HG02973 (cell line): ENCODE results near the gene DEDD2.

Experiments used
- ATAC-seq: cut with Tn5 transposase; IDR thresholded peaks from one replicate; pipeline ENCODE4 v1.9.1; 2021; ENCODE audit warnings: moderate library complexity; ENCODE audit not compliant: unreplicated experiment

Gene DEDD2

DNA sequence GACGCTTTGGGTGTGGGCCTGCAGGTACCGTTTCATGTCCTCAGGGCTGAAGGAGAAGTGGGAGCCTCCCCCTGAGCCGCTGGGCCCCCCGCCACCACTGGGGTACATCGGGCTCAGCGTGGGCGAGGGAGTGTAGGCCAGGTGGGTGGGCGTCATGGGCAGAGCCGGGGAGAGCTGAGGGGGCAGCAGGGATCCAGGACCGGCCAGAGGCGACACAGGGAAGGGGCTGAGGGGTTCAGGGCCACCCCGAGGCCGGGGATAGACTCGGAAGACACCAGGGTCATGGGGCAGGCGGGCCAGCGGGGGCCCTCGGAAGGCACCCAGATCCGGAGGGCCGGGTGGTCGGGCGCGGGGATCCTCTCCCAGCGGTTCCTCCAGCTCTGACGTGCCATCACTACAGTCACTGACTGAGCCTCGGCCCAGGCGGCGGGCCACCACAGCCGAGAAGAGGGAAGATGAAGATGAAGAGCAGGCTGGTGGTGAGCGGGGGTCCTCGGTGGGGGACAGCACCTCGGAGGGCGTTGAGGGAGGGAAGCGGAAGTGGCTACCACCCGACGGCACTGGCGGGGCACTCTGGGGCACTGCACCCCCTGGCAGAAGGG lies 31.8 kb upstream of the DEDD2 start:
- ATAC-seq, result no peak

DNA sequence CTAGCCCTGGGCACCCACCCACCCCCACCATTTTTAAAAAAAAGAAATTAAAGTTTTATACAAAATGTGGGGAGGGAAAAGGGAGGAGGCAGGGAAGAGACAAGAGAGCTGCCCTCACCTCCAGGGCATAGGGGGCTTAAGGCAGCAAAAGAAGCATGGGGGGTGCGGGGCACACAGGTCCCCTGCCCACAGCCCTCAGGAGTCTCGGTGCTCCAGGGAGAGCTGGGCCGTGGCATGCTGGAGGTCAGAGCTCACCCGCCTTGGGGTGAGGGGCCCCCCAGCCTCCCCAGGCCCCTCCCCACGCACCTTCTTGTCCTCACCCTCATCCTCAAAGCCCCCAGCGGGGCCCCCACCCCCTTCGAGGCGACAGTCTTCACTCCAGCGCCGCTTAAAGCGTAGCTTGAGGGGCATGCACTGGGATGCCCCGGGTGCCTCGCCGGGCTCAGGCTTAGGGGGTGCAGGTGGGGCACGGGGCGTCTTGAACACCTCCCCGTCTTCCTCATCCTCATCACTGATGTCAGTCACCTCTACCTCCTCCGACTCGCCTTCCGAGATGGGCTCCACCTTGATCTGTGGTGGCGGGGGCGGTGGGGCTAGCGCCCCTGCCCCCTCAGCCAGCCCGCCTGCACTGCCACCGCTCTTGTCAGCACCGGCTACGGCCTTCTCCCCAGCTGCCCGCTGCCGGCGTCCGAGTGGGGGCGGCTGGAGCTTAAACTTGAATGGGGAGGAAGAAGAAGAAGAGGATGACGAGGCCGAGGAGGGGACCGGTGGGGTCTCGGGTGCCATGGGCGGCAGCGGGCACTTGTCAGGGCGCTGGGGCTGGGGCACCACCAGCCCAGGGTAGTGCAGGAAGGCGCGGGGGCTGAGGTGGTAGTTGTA lies 31.0 kb upstream of the DEDD2 start:
- ATAC-seq, result no peak

DNA sequence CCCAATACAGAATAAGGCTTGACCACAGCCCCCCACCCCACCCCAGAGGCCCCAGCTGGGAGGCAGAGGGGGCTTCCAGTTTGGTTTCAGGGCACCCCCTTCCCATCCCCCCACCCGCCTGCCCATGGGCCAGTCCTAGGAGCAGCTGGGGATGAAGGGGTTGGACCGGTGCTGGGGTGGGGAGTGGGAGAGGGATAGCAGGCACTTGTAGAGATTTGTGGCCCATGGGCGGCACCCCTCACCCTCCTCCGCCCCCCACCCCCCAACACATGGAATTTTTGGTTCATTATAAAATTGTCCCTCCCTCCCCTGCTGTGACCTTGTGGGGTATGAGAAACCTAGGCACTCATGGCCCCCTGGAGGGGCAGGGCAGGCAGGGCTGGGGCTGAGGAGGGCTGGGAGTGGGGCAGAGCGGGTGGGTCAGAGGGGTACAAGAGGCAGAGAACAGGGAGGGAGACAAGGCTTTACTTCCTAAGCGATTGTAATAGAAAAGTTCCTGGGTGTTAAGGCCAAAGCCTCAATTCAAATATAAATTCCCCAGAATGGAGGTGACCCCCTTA lies 30.2 kb upstream of the DEDD2 start:
- no peak for ATAC-seq

DNA sequence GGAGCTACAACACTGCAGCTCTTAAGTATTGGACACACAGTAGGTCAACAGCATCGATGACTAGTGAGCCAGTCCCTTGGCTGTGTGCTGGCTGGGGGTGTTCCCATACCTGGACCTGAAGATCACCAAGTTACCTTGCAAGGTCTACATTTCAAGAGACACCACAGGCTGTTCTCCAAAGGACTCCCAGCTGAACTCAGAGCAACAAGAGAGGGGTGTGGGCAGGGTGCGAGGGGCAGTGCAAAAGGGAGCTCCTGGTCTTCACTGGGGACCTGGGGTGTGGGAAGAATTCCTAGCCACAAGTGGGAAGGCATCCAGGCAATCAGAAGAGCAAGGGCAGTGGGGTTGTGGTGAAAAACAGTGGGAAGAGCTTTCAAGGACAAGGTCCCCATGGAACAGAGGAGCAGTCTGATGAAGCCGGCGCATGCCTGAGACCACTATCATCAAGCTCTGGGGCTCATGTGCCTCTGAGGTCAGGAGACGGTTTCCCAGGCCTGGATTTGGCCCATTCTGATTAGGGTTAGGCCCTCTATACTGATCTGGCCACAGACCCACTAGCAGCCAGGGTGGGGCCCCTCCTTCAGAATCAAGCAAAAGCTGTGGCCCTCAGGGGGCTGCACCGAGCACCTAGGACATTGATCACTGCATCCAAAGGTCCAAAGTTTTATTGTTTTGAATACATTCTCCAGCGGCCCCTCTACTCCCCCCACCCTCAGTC lies 29.6 kb upstream of the DEDD2 start:
- ATAC-seq, result no peak

DNA sequence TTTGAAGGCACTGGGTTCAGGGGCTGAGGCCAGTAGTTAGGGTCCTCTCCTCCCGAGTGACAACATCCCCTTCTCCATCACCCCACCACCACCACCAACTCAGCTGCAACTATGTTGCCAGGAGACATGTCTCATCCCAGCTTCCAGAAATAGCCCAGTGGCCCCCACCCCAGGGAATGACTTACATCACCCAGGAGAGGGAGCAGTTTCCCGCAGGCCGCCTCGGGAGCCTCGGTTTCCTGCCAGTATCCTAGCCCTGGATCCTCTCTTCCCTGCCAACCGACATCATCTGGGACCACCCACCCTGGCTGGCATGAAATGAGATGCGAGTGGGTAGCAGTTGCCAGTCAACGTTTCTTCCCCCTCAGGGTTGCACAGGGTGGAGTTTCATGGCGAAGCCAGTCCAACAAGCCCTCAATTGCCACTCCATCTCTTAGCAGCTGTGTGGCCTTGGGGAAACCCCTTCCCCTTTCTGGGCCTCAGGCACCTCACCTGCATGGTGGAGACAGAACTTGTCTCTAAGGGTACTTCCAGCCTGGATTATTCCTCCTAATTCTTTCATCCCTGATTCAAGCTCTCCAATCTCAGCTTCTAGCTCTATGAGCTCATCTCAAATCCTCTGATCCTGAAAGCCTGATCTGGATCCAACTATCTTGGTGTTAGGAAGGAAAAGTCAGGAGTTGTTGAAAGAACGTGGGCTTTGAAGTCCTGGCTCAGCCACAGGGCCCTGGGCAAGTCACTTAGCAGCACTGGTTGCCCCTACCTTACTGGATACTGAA lies 28.9 kb upstream of the DEDD2 start:
- ATAC-seq, result no peak

DNA sequence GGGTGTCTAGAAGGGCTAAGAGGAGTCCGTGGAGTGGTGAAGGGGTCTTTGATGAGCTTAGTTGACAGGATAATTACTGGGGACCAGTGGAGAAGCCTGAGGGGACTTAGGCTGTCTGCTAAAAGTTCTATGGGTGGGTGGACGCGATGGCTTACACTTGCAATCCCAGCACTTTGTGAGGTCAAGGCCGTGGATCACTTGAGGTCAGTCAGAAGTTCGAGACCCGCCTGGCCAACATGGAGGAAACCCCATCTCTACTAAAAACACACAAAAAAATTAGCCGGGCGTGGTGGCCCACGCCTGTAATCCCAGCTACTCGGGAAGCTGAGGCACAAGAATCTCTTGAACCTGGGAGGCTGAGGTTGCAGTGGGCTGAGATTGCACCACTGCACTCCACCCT lies 27.8 kb upstream of the DEDD2 start:
- ATAC-seq, result no peak

DNA sequence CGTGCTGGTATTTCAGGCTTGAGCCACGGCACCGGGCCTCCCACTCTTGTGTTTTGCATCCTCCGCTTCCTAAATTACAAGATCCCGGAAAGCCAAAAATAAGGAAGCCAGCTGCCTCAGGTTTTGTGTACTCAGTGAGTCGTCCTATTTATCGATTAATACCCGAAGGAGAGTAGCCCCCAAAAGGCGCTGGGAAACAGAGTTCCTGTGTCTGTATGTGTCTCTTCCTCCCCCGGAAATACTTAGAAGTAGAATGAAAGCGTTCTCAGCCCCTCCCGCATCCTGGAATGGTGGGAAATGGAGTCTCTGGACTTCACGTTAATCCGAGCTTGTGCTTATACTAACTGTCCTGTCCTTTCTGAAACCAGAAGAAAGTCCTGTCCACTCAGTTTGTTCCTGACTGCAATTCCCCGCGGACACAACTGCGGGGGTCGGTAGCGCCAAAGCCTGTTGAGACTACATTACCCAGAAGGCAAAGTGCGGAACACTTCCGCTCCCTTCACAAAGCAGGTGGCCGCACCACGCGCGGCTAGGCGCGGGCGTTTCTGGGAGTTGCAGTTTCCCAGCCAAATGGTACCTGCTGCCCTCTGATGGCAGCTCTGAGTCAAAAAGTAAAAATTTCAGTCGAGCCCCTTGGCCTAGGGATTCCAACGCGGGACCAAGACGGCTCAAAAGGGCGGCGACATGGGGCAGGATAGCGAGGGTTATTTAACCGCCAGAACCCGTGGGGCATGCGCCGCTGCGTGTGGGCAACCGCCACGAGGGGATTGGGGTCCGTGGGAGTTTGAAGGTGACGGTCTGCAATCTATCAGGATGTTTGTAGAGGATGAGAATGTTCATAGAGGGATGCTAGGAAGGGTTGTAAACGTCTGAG lies 27.1 kb upstream of the DEDD2 start:
- peak; percentile 30 for ATAC-seq

DNA sequence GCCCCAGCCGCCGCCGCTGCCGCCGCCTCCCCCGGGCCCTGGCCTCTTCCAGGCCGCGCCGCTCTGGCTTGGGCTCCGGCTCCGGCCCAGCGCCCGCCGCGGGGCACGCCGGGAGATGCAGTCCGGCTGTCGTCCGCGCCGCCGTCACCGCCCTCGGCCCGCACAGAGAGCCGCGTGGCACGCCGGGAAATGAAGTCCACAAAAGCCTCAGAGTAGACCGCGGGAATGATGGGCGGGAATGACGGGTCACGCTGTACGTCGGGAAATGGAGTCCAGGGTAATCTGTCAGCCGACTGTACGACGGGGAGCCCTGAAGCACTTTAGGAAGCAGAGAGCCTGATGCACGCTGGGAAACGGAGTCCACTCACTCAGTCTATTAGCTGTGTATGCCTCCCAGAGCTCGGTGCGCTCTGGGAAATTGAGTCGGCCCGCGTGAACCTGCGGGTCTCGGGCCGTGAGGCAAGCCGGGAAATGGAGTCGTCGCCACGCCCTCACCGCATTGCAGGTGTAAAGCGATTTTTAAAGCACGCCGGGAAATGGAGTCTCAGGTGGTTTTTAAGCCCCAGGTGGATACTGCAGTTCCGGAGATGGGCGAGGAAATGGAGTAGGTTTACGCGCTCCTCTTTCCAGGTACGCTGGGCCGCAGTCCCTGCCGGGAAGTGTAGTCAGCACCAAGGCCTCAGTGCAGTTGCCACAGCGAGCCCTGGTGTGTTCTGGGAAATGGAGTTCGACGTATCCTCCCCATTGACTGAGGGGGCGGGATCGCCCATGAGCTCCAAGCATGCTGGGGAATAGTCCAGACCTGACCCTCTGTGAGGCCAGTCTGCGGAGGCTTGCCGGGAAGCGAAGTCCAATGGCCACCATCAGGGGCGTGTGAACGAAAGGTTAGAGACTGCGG lies 25.3 kb upstream of the DEDD2 start, which contains the start of gene GSK3A:
Gene GSK3A, minus strand, starts transcription at position 91 of the 898 bp plus-strand sequence. CDS start 137 bp downstream, outside the sequence.
- ATAC-seq, result peak; percentile 55

DNA sequence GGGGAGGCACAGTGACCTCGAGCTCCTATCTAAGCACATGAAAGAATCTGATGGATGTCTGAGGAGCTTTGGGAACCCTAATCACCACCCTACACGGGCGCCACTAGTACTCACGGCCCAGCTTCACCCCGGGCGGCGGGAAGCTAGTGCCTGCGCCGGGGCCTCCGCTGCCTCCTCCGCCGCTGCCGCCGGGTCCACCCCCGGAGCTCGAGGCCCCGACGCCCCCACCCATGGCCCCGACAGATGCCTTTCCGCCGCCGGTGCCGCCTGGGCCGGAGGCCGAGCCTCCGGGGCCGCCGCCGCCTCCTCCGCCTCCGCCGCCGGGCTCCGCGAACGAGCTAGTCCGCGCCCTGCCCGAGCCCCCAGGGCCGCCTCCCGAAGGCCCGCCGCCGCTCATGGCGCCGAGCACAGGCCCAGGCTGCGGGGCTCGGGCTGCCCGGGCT lies 24.6 kb upstream of the DEDD2 start:
- ATAC-seq, result no peak

DNA sequence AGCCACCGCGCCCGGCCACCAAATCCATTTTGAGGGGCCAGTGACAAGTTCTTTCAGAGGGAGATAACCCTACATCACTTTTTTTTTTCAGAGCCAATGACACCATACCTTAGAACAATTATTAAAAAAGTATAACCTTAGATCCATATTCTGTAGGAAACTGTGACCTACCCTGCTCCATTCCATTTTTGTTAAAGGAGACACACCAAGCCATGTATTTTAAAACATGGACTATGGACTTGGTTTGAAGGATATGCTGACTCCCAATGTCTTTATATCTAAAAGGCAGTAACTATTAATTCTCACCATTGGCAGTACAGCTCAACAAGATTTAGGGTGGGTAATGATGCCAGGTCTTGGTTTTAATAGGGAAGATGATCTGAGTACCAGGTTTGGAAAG lies 23.8 kb upstream of the DEDD2 start:
- ATAC-seq, result no peak

DNA sequence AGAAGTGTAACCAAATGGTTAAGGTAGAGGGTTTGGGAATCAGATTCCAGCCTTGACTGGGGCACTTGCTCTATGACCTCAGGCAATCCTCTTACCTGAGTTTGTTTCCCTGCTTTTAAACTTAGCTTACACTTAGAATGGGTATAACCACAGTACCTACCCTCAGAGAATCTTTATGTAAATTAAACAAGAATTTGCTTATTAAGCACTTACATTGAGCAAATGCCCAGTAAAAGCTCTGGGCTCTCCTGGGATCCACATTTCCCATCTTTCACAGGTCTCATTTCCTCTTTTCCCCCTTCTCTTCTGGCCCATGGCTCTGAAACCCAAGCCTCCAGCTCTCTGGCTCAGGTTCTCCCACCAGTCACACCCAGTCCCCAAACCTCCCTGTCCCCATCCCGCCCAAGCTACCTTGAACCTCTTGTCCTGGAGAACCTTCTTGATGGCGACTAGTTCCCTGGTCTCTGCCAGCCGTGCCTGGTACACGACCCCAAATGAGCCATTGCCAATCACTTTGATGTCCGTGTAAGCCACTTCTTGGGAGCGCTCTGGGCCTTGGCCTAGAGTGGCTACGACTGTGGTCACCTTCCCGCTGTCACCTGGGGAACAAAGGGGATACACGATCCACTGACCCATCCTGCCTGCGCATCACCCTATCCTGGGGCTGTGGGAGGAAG lies 22.2 kb upstream of the DEDD2 start:
- no peak for ATAC-seq

DNA sequence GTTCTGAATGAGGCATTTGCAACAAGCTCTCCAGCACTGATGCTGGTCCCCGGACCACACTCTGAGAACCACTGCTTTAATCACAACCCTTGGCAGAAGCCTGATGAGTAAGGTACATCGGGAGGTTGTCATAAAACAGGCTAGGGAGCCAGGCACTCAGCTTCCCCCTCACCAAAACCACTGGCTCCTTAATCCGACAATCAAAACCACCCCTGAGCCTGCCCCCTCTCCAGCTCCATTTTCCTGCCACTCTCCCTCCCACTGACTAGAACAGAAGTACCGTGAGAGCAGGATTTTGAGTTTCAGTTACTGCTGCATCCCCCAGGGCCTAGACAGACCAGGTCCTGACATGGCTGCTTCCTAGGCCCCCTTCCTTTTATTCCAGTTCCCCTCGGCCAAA lies 17.7 kb upstream of the DEDD2 start:
- no peak for ATAC-seq

DNA sequence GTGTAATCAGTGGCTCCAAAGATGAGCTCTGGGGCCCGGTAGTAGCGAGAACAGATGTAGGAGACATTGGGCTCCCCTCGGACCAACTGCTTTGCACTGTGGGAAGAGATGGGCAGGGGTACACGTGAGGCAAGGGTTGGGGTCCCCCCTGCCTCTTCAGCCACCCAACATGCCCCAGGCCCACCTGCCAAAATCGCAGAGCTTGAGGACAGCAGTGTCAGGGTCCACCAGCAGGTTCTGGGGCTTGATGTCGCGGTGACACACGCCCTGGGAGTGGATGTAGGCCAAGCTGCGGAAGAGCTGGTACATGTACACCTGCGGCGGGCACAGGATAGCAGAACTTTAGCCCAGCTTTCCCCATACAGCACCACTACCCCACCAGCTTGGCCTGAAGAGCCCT lies 16.9 kb upstream of the DEDD2 start:
- ATAC-seq, result no peak

DNA sequence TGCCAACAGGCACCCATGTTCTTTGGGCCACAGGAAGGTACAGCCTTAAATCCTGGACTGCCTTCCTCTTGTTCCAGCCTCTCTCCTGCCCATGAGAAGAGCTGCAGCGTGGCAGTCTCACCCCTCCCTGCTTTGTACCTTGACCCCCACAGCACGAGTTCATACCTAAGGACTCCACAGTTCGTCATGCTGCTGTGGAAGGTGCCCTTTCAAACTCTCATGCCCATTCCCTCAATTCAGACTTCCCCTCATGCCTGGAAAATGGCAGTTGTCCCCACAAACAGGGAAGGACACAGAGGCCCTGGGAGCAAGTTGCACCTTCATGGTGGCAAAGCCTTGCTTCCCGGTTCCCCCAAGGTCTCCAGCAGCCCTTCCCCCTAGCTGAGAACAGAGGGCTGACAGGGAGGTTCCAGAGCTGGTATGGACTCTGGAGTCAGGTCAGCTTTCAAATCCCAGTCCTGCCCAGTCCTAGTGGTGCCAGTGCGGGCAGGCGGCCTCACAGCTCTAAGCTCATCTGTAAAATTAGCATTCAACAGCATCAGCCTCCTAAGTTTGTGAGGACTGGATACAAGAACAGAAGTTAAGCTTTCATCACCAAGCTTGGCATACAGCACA lies 16.3 kb upstream of the DEDD2 start:
- no peak for ATAC-seq

DNA sequence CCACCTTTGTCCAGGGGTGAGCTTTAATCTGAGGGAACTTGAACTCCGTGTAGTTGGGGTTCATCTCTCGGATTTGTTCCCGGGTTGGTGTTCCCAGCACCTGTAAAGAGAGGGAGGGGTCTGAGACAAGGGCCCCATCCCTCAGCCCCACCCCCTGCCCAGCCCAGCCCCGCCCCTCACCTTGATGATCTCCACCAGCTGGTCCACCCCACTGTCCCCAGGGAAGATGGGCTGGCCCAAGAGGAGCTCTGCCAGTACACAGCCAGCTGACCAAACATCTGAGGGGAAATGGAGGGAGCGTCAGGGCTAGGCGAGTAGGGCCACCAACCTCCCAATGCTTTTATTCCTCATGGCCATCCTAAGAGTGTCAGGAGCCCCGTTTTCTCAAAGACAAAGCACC lies 15.6 kb upstream of the DEDD2 start:
- no peak for ATAC-seq

DNA sequence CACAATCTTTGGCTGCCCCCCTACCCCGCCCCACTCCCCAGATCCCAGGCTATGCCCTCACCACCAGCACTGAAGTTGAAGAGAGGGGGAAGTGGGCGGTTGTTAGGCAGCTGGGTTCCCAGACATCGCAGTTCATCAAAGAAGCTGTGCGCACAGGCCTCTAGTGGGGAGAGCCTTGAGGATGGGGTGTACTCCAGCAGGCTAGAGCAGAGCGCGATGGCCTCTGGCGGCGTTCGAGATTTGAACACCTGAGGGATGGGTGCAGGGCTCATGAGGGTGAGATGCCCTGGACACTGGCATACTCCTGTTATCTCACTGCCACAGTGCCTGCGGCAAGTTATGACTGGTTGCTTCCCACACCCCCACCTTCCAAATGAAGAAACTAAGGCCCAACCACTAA lies 15.0 kb upstream of the DEDD2 start:
- ATAC-seq, result no peak

DNA sequence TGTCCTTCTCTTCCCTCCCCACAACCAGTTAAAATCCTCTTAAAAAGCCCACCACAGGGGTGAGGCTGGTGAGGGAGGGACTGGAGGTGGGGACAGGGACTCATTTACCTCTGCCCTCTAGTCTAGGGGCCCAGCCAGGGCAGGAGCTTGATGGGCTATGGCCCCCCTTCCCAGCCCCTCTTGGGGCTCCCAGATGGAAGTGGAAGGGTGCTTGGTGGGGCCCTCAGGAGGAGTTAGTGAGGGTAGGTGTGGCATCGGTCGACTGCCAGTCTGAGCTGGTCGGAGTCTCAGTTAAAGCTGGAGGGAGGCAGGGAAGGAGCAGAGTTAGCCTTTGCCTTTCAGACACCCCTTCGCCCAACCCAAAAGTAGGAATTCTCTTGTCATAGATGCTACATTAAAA lies 13.1 kb upstream of the DEDD2 start:
- ATAC-seq, result no peak

DNA sequence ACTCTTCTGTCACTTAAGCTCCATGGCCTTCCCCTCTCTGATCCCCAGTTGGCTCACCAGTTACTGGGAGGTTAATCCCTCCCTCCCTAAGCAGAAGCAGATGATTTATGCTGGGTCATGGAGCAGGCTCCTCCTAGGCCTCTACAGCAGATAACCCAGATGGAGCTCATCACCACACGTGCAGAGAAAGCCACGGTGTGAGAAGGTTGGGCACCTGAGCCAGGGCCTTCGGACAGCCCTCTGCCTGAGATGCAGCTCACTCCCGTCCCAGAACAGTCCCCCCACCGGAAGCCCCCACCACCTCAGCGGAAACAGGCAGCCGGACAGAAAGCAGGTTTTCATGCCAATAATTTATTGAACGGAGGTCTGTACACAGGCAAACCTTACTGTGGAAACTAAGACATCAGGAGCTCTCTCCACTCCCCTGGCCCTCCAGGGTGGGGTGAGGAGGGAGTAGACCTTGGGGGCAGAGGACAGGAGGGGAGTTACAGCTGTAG lies 12.4 kb upstream of the DEDD2 start:
- no peak for ATAC-seq
